T-helper 2 cell treated with Interferon-gamma antibody and Interleukin-4, amounts not matched to agents 100 ng/mL and 5 ng/mL, for 36 hours (primary cell): ENCODE data around the gene MTFP1. TPM values are rescaled to one million over a fixed set of nuclear protein-coding genes. Genes with fewer than 3 reads are reported as not detected.
"Not testable (repeated sequence)": the region's sequence is repeated elsewhere in the genome, so short reads cannot be mapped to it uniquely, and the experiment has no call there.

ENCODE experiments used
- intact Hi-C: fragments of 100-400 bp; cut with micrococcal nuclease; formaldehyde crosslinking; loops from one replicate; pipeline ENCODE4 v1.15.1; 2023
- total RNA-seq: library from RNA; stranded (reverse); gene quantifications from 2 replicates; pipeline ENCODE4 v1.2.3, GENCODE V29; 2022

Gene MTFP1
- total RNA-seq, 1 donor from 2014 or later: 50.5 TPM

- intact Hi-C loops: not testable (repeated sequence)
Observed at GRCh38 chr22:30401024-30401423, 24.5 kb upstream of the MTFP1 start.

GRCh38 chr22:30402028-30402765 lies 23.4 kb upstream of the MTFP1 start:
- intact Hi-C loops: no loop called here

- intact Hi-C loops: not testable (repeated sequence)
Observed at GRCh38 chr22:30402766-30403104, 22.8 kb upstream of the MTFP1 start.

- intact Hi-C loops: no loop called here
Observed at GRCh38 chr22:30404307-30404706, 21.3 kb upstream of the MTFP1 start.

GRCh38 chr22:30405731-30406130 lies 19.8 kb upstream of the MTFP1 start:
- intact Hi-C loops: no loop called here

GRCh38 chr22:30406400-30406799 lies 19.2 kb upstream of the MTFP1 start:
- intact Hi-C loops: no loop called here

- intact Hi-C loops: no loop called here
Observed at GRCh38 chr22:30408388-30409102, 17.0 kb upstream of the MTFP1 start.

GRCh38 chr22:30411780-30412179 lies 13.8 kb upstream of the MTFP1 start:
- intact Hi-C loops: no loop called here

GRCh38 chr22:30413001-30413400 lies 12.6 kb upstream of the MTFP1 start:
- intact Hi-C loops: no loop called here

- intact Hi-C loops: no loop called here
Observed at GRCh38 chr22:30413745-30414524, 11.6 kb upstream of the MTFP1 start.

- intact Hi-C loops: no loop called here
Observed at GRCh38 chr22:30414525-30415047, 11.0 kb upstream of the MTFP1 start.

GRCh38 chr22:30416403-30416802 lies 9.2 kb upstream of the MTFP1 start:
- intact Hi-C loops: no loop called here

GRCh38 chr22:30416837-30417236 lies 8.7 kb upstream of the MTFP1 start:
- intact Hi-C loops: no loop called here

- intact Hi-C loops: loop anchor here (10.0 kb wide), 1 partner anchor 656 kb away; the partner anchor contains the start of genes UQCR10 and ZMAT5
Observed at GRCh38 chr22:30420347-30421125, 5.0 kb upstream of the MTFP1 start.

GRCh38 chr22:30421695-30422480 lies 3.7 kb upstream of the MTFP1 start:
- intact Hi-C loops: loop anchor here (10.0 kb wide), 1 partner anchor 657 kb away; the partner anchor contains the start of genes UQCR10 and ZMAT5

- intact Hi-C loops: loop anchor here (10.0 kb wide), 1 partner anchor 658 kb away; the partner anchor contains the start of genes UQCR10 and ZMAT5
Observed at GRCh38 chr22:30422481-30423300, 2.9 kb upstream of the MTFP1 start.

GRCh38 chr22:30423301-30423958 lies 2.1 kb upstream of the MTFP1 start:
- intact Hi-C loops: loop anchor here (10.0 kb wide), 1 partner anchor 659 kb away; the partner anchor contains the start of genes UQCR10 and ZMAT5

- intact Hi-C loops: loop anchor here (1.0 to 10.0 kb wide), 5 partner anchors 27 to 659 kb away; partner anchors contain the start of genes CASTOR1, CCDC157, SEC14L2 and SF3A1
Observed at GRCh38 chr22:30423959-30424533, 1.5 kb upstream of the MTFP1 start.
